ENCODE measurements around the gene HSF2. TPM values are rescaled to one million over a fixed set of nuclear protein-coding genes. Genes with fewer than 3 reads are reported as not detected.
A peak's percentile ranks its signal among the peaks of the same experiment; 100 is the strongest.

The HSF2 gene
- polyA plus RNA-seq, 1 donor from 2014 or later = 153 TPM

- Histone ChIP-seq H3K27ac (ENCODE audit: low read length) (peak overlapping the region; percentile 96), H3K79me2 (replicated peaks; ENCODE audit: insufficient read depth, low read length) (peaks cover 61% of the 10 kb centered on the region)
These were observed 1.7 kb downstream of the HSF2 start for GRCh38 chr6:122401104-122401503.

DNA sequence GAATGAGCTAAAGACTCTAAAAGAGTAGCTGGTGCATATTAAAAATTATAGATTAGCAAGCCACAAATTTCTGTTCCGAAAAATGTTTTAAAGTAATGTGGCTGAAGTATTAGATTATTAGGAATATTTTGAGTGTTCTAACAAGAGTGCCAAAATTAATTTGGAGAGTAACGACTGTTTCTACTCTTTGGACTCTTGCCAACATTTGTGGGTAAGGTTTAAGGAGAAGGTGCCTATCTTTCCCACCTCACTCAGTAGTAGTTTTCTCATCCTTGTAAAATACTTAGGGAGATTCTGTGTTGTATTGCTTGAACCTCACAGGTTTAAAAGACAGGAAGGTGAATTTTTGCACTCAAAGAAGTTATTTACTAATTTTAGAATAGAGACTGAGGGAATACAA is 5.0 kb downstream of the HSF2 start:
- TF ChIP-seq, protein P1, sequence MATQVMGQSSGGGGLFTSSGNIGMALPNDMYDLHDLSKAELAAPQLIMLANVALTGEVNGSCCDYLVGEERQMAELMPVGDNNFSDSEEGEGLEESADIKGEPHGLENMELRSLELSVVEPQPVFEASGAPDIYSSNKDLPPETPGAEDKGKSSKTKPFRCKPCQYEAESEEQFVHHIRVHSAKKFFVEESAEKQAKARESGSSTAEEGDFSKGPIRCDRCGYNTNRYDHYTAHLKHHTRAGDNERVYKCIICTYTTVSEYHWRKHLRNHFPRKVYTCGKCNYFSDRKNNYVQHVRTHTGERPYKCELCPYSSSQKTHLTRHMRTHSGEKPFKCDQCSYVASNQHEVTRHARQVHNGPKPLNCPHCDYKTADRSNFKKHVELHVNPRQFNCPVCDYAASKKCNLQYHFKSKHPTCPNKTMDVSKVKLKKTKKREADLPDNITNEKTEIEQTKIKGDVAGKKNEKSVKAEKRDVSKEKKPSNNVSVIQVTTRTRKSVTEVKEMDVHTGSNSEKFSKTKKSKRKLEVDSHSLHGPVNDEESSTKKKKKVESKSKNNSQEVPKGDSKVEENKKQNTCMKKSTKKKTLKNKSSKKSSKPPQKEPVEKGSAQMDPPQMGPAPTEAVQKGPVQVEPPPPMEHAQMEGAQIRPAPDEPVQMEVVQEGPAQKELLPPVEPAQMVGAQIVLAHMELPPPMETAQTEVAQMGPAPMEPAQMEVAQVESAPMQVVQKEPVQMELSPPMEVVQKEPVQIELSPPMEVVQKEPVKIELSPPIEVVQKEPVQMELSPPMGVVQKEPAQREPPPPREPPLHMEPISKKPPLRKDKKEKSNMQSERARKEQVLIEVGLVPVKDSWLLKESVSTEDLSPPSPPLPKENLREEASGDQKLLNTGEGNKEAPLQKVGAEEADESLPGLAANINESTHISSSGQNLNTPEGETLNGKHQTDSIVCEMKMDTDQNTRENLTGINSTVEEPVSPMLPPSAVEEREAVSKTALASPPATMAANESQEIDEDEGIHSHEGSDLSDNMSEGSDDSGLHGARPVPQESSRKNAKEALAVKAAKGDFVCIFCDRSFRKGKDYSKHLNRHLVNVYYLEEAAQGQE (IDR thresholded peaks at IDR 0.05; ENCODE audit: borderline replicate concordance) = no peak
- TF ChIP-seq TAF1 (IDR thresholded peaks at IDR 0.05; ENCODE audit: low read depth) (no peak), MXI1 (conservative IDR thresholded peaks at IDR 0.05; ENCODE audit: poor library complexity, severe bottlenecking) (no peak), CTCF (IDR thresholded peaks at IDR 0.05; ENCODE audit: poor library complexity, severe bottlenecking) (no peak), POLR2AphosphoS5 (IDR thresholded peaks at IDR 0.05) (no peak), SMC3 (conservative IDR thresholded peaks at IDR 0.05; ENCODE audit: poor library complexity) (no peak), EZH2 (IDR thresholded peaks at IDR 0.05; ENCODE audit: borderline replicate concordance, insufficient read depth, low read length, poor library complexity, severe bottlenecking) (no peak), EP300 (conservative IDR thresholded peaks at IDR 0.05; ENCODE audit: poor library complexity, severe bottlenecking) (no peak), RAD21 (conservative IDR thresholded peaks at IDR 0.05) (no peak)
- Histone ChIP-seq H3K4me3 (ENCODE audit: low read length) (no peak overlapping the region), H3K27me3 (ENCODE audit: insufficient read depth, low read depth, low read length) (no peaks in the 10 kb centered on the region), H3K9ac (ENCODE audit: low read length) (no peak overlapping the region), H3K79me2 (replicated peaks; ENCODE audit: insufficient read depth, low read length) (peaks cover 91% of the 10 kb centered on the region), H3F3A (ENCODE audit: insufficient read depth, low read length, poor library complexity, severe bottlenecking) (no peaks in the 10 kb centered on the region), H4K20me1 (ENCODE audit: insufficient read depth) (no peaks in the 10 kb centered on the region), H3K27ac (ENCODE audit: low read length) (no peak overlapping the region), H3K36me3 (ENCODE audit: insufficient read depth, low read length) (no peaks in the 10 kb centered on the region), H3K9me3 (ENCODE audit: low read length) (no peaks in the 10 kb centered on the region), H2AFZ (ENCODE audit: low read depth, low read length) (no peak overlapping the region), H3K9me2 (ENCODE audit: insufficient read depth, low read length) (no peaks in the 10 kb centered on the region), H3K4me2 (ENCODE audit: low read length) (no peak overlapping the region)

More at GRCh38 chr6:122401104-122401503, 1.7 kb downstream of the HSF2 start:
- Histone ChIP-seq H3K4me2 (ENCODE audit: low read length) (peak overlapping the region; percentile 96), H3K9me2 (ENCODE audit: insufficient read depth, low read length) (no peaks in the 10 kb centered on the region), H3K27me3 (ENCODE audit: insufficient read depth, low read depth, low read length) (no peaks in the 10 kb centered on the region), H3K9ac (ENCODE audit: low read length) (peak overlapping the region; percentile 98), H3K36me3 (ENCODE audit: insufficient read depth, low read length) (no peaks in the 10 kb centered on the region), H2AFZ (ENCODE audit: low read depth, low read length) (no peak overlapping the region), H3K9me3 (ENCODE audit: low read length) (no peaks in the 10 kb centered on the region), H3K4me3 (ENCODE audit: low read length) (peak overlapping the region; percentile 87), H3F3A (ENCODE audit: insufficient read depth, low read length, poor library complexity, severe bottlenecking) (no peaks in the 10 kb centered on the region), H4K20me1 (ENCODE audit: insufficient read depth) (no peaks in the 10 kb centered on the region)
- TF ChIP-seq EZH2 (IDR thresholded peaks at IDR 0.05; ENCODE audit: borderline replicate concordance, insufficient read depth, low read length, poor library complexity, severe bottlenecking) (no peak), SMC3 (conservative IDR thresholded peaks at IDR 0.05; ENCODE audit: poor library complexity) (no peak), EP300 (conservative IDR thresholded peaks at IDR 0.05; ENCODE audit: poor library complexity, severe bottlenecking) (no peak), POLR2AphosphoS5 (IDR thresholded peaks at IDR 0.05) (no peak), CTCF (IDR thresholded peaks at IDR 0.05; ENCODE audit: poor library complexity, severe bottlenecking) (no peak), MXI1 (conservative IDR thresholded peaks at IDR 0.05; ENCODE audit: poor library complexity, severe bottlenecking) (no peak), TAF1 (IDR thresholded peaks at IDR 0.05; ENCODE audit: low read depth) (no peak), RAD21 (conservative IDR thresholded peaks at IDR 0.05) (no peak)
- TF ChIP-seq, protein P1 (IDR thresholded peaks at IDR 0.05; ENCODE audit: borderline replicate concordance) = no peak

All from neural cell (in vitro differentiated cells).